Measurements from ENCODE around the gene LTA4H. TPM values are rescaled to one million over a fixed set of nuclear protein-coding genes. Genes with fewer than 3 reads are reported as not detected.

Gene LTA4H
- total RNA-seq, 6 experiments from 2014 or later = 19.0 to 32.5 (median 27.1) TPM

GRCh38 chr12:96061323-96061722 is 25.9 kb upstream of the LTA4H start:
- no peak for ATAC-seq
- H3K27ac ChIP-seq = no peak overlapping the region
- peaks cover 0 to 5% (median 0%) of the 10 kb centered on the region in 4 donors for H3K4me1 ChIP-seq
- 71% methylated on average over 2 of the region's 3 CpGs for WGBS (ENCODE audit: insufficient coverage, low coverage, low lambda C conversion rate, missing lambda C conversion rate)
- TF ChIP-seq CTCF (IDR thresholded peaks at IDR 0.05) = no peak
- TF ChIP-seq POLR2A (IDR thresholded peaks at IDR 0.05) = no peak
- intact Hi-C loops (cut with DNase I) = loop anchor here (10.0 kb wide), 2 partner anchors 143 to 153 kb away; no protein-coding TSS in a partner anchor
- no peaks in the 10 kb centered on the region for H3K9me3 ChIP-seq
- H3K27me3 ChIP-seq = no peaks in the 10 kb centered on the region
- DNase-seq = no peak
- no peak overlapping the region for H3K4me3 ChIP-seq
- no peaks in the 10 kb centered on the region for H3K36me3 ChIP-seq

GRCh38 chr12:96060041-96060440 is 24.7 kb upstream of the LTA4H start:
- DNase-seq (peak; percentile 40 to 62 (median 59)), ATAC-seq (peak; percentile 74 to 94 (median 84))
- Histone ChIP-seq H3K4me1 (peaks cover 0 to 5% (median 0%) of the 10 kb centered on the region in 4 donors), H3K36me3 (no peaks in the 10 kb centered on the region), H3K9me3 (no peaks in the 10 kb centered on the region), H3K27ac (no peak overlapping the region), H3K4me3 (no peak overlapping the region), H3K27me3 (no peaks in the 10 kb centered on the region)
- intact Hi-C loops (cut with DNase I) = loop anchor here (10.0 kb wide), 2 partner anchors 145 to 155 kb away; no protein-coding TSS in a partner anchor
- no peak for TF ChIP-seq CTCF (IDR thresholded peaks at IDR 0.05)
- no peak for TF ChIP-seq POLR2A (IDR thresholded peaks at IDR 0.05)
- 47% methylated on average over 6 of the region's 7 CpGs for WGBS (ENCODE audit: insufficient coverage, low coverage, low lambda C conversion rate, missing lambda C conversion rate)

DNA sequence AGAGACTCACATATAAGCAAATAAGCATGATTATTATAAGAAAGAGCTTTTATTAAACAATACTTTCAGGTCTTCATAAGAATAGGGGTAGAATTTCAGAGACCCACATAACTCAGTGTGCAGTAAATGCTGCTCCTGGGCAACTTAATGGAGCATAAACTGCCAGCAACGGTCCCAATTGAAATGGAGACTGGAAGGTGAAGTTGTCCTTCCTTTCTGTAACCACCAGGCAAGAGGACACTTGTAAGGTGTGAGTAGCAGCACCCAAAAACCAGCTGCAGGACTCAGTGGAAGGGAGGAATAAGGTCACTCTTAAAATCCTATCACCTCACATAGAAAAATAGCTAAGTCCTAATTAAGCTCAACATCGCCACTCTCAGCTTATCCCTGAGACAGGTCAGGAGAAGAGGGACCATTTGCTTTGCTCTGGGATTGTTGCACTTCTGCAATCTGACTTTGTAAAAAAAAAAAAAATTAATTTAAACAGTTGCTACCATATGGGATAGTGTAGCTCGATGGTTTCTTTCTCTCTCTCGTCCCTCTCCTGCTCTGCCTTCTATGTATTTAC is 22.7 kb upstream of the LTA4H start:
- peaks cover 0 to 5% (median 0%) of the 10 kb centered on the region in 4 donors for H3K4me1 ChIP-seq
- no peak for DNase-seq
- no peak overlapping the region for H3K4me3 ChIP-seq
- H3K27ac ChIP-seq = no peak overlapping the region
- TF ChIP-seq CTCF (IDR thresholded peaks at IDR 0.05) (no peak), POLR2A (IDR thresholded peaks at IDR 0.05) (no peak)
- no peak for ATAC-seq
- no peaks in the 10 kb centered on the region for H3K9me3 ChIP-seq
- H3K36me3 ChIP-seq = no peaks in the 10 kb centered on the region
- intact Hi-C loops (cut with DNase I) = no loop called here
- 87% methylated on average over 3 of the region's 4 CpGs for WGBS (ENCODE audit: insufficient coverage, low coverage, low lambda C conversion rate, missing lambda C conversion rate)
- H3K27me3 ChIP-seq = no peaks in the 10 kb centered on the region

DNA sequence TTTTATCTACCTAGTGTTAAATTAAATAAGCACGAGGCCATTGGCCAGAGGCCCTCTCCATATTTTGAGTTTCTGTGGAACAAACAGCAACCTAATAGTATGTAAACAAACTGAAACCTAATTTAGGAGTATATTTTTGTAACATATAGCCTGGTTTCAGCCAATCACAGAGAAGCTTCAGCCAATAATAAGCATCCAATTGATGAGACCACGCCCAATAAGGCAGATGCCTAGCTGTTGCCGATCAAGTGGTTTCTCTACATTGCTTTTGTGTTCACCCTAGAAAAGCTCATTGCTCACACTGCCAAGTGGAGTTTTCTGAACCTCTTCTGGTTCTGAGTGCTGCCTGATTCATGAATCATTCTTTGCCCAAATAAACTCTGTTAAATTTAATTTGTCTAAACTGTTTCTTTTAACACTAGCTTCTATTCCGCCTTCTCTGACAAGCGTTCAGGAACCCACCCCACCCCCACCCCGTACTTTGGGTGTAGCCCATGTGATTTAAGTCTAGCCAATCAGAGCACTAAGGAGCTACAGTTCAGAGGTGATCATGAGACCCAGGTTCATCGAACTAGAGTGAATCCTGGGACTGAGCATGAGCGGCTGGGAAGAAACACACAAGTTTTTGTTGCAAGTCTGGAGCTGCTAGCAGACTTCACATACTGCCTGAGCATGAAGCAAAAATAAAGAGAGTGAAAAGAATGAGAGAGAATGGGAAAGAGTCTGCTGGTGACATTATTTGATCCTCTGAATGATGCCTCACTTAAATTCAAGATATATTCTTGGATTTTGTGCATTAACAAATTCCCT is 21.5 kb upstream of the LTA4H start:
- DNase-seq = no peak
- no peak for TF ChIP-seq POLR2A (IDR thresholded peaks at IDR 0.05)
- no peak for TF ChIP-seq CTCF (IDR thresholded peaks at IDR 0.05)
- 91% methylated on average over 8 of the region's 8 CpGs for WGBS (ENCODE audit: insufficient coverage, low coverage, low lambda C conversion rate, missing lambda C conversion rate)
- intact Hi-C loops (cut with DNase I) = no loop called here
- H3K4me3 ChIP-seq = no peak overlapping the region
- ATAC-seq = no peak
- peaks cover 0 to 5% (median 0%) of the 10 kb centered on the region in 4 donors for H3K4me1 ChIP-seq
- no peaks in the 10 kb centered on the region for H3K36me3 ChIP-seq
- H3K9me3 ChIP-seq = no peaks in the 10 kb centered on the region
- no peak overlapping the region for H3K27ac ChIP-seq
- H3K27me3 ChIP-seq = no peaks in the 10 kb centered on the region
